Esophagus muscularis mucosa (tissue), 3 donors: ENCODE results near the gene COX7A2.

Experiments
- POLR2A ChIP-seq: fragments of 450-650 bp; IDR thresholded peaks from one replicate; pipeline ENCODE4 v1.6.1; 2017; ENCODE audit warnings: antibody characterized with exemption, moderate library complexity, mild to moderate bottlenecking, low read depth
- POLR2AphosphoS5 ChIP-seq, 2 donors: sonication (generic); formaldehyde crosslinking; IDR thresholded peaks; one replicate each; pipeline ENCODE4 v1.6.1; 2017; ENCODE audit warnings: antibody characterized with exemption in 2 of 2
- TF ChIP-seq, protein P1 (sequence below), 3 experiments: fragments of 200-600 bp in 2 of 3; fragments of 450-650 bp in 1 of 3; sonication (generic) in 2 of 3; IDR thresholded peaks; one replicate each; pipeline ENCODE4 v1.5.1; 2017 to 2019; ENCODE audit warnings: antibody characterized with exemption in 3 of 3, mild to moderate bottlenecking in 2 of 3, moderate library complexity in 1 of 3

GRCh38 chr6:75278474-75279077 is 35.0 kb upstream of the COX7A2 start:
- TF ChIP-seq, protein P1, sequence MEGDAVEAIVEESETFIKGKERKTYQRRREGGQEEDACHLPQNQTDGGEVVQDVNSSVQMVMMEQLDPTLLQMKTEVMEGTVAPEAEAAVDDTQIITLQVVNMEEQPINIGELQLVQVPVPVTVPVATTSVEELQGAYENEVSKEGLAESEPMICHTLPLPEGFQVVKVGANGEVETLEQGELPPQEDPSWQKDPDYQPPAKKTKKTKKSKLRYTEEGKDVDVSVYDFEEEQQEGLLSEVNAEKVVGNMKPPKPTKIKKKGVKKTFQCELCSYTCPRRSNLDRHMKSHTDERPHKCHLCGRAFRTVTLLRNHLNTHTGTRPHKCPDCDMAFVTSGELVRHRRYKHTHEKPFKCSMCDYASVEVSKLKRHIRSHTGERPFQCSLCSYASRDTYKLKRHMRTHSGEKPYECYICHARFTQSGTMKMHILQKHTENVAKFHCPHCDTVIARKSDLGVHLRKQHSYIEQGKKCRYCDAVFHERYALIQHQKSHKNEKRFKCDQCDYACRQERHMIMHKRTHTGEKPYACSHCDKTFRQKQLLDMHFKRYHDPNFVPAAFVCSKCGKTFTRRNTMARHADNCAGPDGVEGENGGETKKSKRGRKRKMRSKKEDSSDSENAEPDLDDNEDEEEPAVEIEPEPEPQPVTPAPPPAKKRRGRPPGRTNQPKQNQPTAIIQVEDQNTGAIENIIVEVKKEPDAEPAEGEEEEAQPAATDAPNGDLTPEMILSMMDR (IDR thresholded peaks at IDR 0.05), result no peak
- TF ChIP-seq POLR2A, result no peak
- no peak for TF ChIP-seq POLR2AphosphoS5 (IDR thresholded peaks at IDR 0.05)
